Measurements from ENCODE around the gene TTC7B. TPM values are rescaled to one million over a fixed set of nuclear protein-coding genes. Genes with fewer than 3 reads are reported as not detected.

The TTC7B gene
- total and polyA plus RNA-seq, 7 donors, result 18.9 to 97.0 (median 59.0) TPM

DNA sequence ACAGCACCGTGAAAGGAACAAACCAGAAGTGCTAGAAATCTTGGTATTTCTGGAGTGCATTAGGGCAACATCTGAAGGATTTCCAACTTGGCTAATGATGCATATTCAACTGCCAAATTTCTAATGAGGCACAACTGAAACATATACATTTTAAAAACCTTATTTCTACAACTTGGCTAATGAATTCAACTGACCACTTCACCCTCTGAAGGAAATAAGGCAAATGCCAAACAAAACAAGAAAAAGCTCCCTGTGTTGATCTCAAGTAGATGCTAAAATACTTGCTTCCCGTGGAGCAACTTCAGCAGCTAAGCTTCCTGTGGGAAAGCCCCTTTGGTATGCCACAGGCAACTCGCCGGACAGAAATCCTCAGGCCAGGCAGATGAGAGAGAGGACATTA is 167.1 kb downstream of the TTC7B start:
- intact Hi-C loops (cut with DNase I), result no loop called here
- DNase-seq (no peak), ATAC-seq (no peak)
- Histone ChIP-seq H3K27ac (no peak overlapping the region), H3K9me3 (no peaks in the 10 kb centered on the region), H3K4me1 (peaks cover 35% of the 10 kb centered on the region), H3K27me3 (ENCODE audit: insufficient read depth in 3 of 3, low read length in 2 of 3) (no peaks in the 10 kb centered on the region), H3K4me3 (no peak overlapping the region), H3K36me3 (ENCODE audit: insufficient read depth in 1 of 2, low read depth in 1 of 2) (peaks cover 0 to 24% of the 10 kb centered on the region in 2 donors)
- 56 to 60% (median 59%) methylated on average over 4 of the region's 4 CpGs for WGBS, 3 donors
- TF ChIP-seq, protein P1, sequence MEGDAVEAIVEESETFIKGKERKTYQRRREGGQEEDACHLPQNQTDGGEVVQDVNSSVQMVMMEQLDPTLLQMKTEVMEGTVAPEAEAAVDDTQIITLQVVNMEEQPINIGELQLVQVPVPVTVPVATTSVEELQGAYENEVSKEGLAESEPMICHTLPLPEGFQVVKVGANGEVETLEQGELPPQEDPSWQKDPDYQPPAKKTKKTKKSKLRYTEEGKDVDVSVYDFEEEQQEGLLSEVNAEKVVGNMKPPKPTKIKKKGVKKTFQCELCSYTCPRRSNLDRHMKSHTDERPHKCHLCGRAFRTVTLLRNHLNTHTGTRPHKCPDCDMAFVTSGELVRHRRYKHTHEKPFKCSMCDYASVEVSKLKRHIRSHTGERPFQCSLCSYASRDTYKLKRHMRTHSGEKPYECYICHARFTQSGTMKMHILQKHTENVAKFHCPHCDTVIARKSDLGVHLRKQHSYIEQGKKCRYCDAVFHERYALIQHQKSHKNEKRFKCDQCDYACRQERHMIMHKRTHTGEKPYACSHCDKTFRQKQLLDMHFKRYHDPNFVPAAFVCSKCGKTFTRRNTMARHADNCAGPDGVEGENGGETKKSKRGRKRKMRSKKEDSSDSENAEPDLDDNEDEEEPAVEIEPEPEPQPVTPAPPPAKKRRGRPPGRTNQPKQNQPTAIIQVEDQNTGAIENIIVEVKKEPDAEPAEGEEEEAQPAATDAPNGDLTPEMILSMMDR (IDR thresholded peaks at IDR 0.05), result no peak

DNA sequence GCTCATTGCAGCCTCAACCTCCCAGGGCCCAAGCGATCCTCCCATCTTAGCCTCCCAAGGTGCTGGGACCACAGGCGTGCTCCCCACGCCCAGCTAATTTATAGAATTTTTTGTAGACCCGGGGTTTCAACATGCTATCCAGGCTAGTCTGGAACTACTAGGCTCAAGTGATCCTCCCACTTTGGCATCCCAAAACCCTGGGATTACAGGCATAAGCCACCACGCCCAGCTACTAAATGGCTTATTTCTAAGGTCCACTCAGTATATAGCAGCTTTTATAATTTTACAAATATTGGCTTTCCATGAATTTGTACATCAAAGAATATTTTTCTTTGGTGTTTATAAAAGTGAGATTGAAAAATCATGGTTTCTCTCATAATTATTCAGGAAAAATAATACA is 167.8 kb downstream of the TTC7B start:
- Histone ChIP-seq H3K27me3 (ENCODE audit: insufficient read depth in 3 of 3, low read length in 2 of 3) (no peaks in the 10 kb centered on the region), H3K4me3 (no peak overlapping the region), H3K36me3 (ENCODE audit: insufficient read depth in 1 of 2, low read depth in 1 of 2) (peaks cover 0 to 29% of the 10 kb centered on the region in 2 donors), H3K4me1 (peaks cover 35% of the 10 kb centered on the region), H3K27ac (no peak overlapping the region), H3K9me3 (no peaks in the 10 kb centered on the region)
- ATAC-seq (no peak), DNase-seq (no peak)
- intact Hi-C loops (cut with DNase I), result no loop called here
- TF ChIP-seq, protein P1 (IDR thresholded peaks at IDR 0.05), result no peak
- 86 to 92% (median 89%) methylated on average over 5 of the region's 5 CpGs for WGBS, 3 donors

DNA sequence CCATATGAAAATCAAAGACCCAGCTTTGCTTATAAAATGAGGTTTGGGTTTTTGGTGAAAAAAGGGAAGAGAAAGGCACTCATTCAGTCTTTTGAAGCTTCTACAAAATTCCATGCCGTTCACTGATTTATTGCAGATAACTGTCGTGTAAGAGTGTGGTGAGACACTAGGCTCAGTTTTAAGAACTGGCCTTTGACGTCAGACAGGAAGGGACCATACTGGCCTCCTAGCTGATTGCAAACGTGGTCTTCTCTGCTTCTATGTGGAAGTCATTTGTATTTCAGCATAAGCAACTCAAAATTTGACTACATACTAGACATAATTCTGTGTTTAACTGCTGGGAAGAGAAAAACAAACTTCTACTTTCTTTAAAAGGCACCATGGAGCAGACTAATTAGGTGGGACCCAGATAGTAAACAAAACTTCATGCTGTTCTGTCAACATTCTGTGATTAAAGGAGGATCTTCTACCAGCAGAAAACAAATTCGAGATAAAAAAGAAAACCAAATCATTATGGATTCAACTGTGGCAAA is 168.7 kb downstream of the TTC7B start:
- no peak for DNase-seq
- intact Hi-C loops (cut with DNase I), result no loop called here
- Histone ChIP-seq H3K27me3 (ENCODE audit: insufficient read depth in 3 of 3, low read length in 2 of 3) (no peaks in the 10 kb centered on the region), H3K4me1 (peaks cover 39% of the 10 kb centered on the region), H3K9me3 (no peaks in the 10 kb centered on the region), H3K27ac (peak overlapping the region; percentile 87), H3K36me3 (ENCODE audit: insufficient read depth in 1 of 2, low read depth in 1 of 2) (peaks cover 0 to 29% of the 10 kb centered on the region in 2 donors), H3K4me3 (no peak overlapping the region)
- TF ChIP-seq, protein P1 (IDR thresholded peaks at IDR 0.05), result no peak
- no peak for ATAC-seq
- WGBS, 3 donors, result 72 to 73% (median 73%) methylated on average over 5 of the region's 5 CpGs

- DNase-seq (peak in 1 of 2 donors; percentile 63), ATAC-seq (peak; percentile 73 to 93 (median 91))
- TF ChIP-seq, protein P1 (IDR thresholded peaks at IDR 0.05), result no peak
- intact Hi-C loops (cut with DNase I), result no loop called here
- H3K4me3 ChIP-seq, result no peak overlapping the region
- peaks cover 52% of the 10 kb centered on the region for H3K4me1 ChIP-seq
- no peaks in the 10 kb centered on the region for H3K9me3 ChIP-seq
- no peaks in the 10 kb centered on the region for H3K27me3 ChIP-seq (ENCODE audit: insufficient read depth in 3 of 3, low read length in 2 of 3)
- WGBS, 3 donors, result 68 to 85% (median 73%) methylated on average over 6 of the region's 6 CpGs
- H3K27ac ChIP-seq, result peak overlapping the region; percentile 87
- peaks cover 0 to 17% of the 10 kb centered on the region in 2 donors for H3K36me3 ChIP-seq (ENCODE audit: insufficient read depth in 1 of 2, low read depth in 1 of 2)
Observed at GRCh38 chr14:90645842-90646443, 170.3 kb downstream of the TTC7B start.

Measured in psoas muscle (tissue), 8 donors.